ENCODE measurements around the gene TRPV3.
"Not testable (repeated sequence)": the region's sequence is repeated elsewhere in the genome, so short reads cannot be mapped to it uniquely, and the experiment has no call there.

GRCh38 chr17:3514167-3514566, 43.4 kb downstream of the TRPV3 start:
- not testable (repeated sequence) for TF ChIP-seq CTCF (optimal IDR thresholded peaks at IDR 0.05 in 1 of 3, IDR thresholded peaks at IDR 0.05 in 1 of 3, conservative IDR thresholded peaks at IDR 0.05 in 1 of 3; ENCODE audit: extremely low read depth in 1 of 3, insufficient read depth in 2 of 3, low read length in 3 of 3); EZH2 (IDR thresholded peaks at IDR 0.05; ENCODE audit: low read length)

Measured in keratinocyte (primary cell).